ENCODE measurements around the gene RDH13. TPM values are rescaled to one million over a fixed set of nuclear protein-coding genes. Genes with fewer than 3 reads are reported as not detected.

RDH13 gene
- total and polyA plus RNA-seq, 2 of the 8 experiments (the other 6 are each of a cell fraction or from before 2014, with no cell fraction given), result 15.9 to 31.5 TPM

GRCh38 chr19:55075371-55075998 lies 12.5 kb upstream of the RDH13 start, which contains the start of gene EPS8L1 (continued):
- TF ChIP-seq CHD7 (IDR thresholded peaks at IDR 0.05; ENCODE audit: insufficient replicate concordance, low read length) (no peak), EGR1 (IDR thresholded peaks at IDR 0.05; ENCODE audit: borderline replicate concordance, low read depth, low read length) (peak; percentile 98), POLR2AphosphoS5 (IDR thresholded peaks at IDR 0.05; ENCODE audit: low read depth, low read length) (no peak; the same call in 1 of the 2 replicates), EZH2 (IDR thresholded peaks at IDR 0.05; ENCODE audit: low read depth, low read length, severe bottlenecking) (no peak), HDAC2 (IDR thresholded peaks at IDR 0.05; ENCODE audit: borderline replicate concordance in 1 of 2, low read depth in 2 of 2, low read length in 2 of 2) (no peak), E2F6 (IDR thresholded peaks at IDR 0.05) (no peak), TBP (IDR thresholded peaks at IDR 0.05; ENCODE audit: low read depth, low read length) (no peak), PHF8 (conservative IDR thresholded peaks at IDR 0.05; ENCODE audit: low read depth, low read length) (no peak)
